T-helper 1 cell (primary cell): ENCODE measurements around the gene ATXN3.

Experiments
- DNase-seq, 5 donors: peaks; one replicate each; pipeline ENCODE4 v3.0.0-alpha.2; 2012 to 2020
- total RNA-seq, 4 donors: gene quantifications; one replicate each; lab custom pipeline; 2026; lab: John Stamatoyannopoulos, UW

Gene ATXN3
- 30.9 to 50.7 (median 36.3) reads per million in 4 donors for total RNA-seq

GRCh38 chr14:92106143-92106926 lies at the start of gene ATXN3:
TSS of gene ATXN3 (minus strand) at chr14:92106582. CDS start at chr14:92106552, 30 bp downstream.
- peak; percentile 93 to 97 (median 94) for DNase-seq

- no peak for DNase-seq
These were observed 48.0 kb upstream of the ATXN3 start for GRCh38 chr14:92154283-92154942.

- no peak for DNase-seq
These were observed 47.2 kb upstream of the ATXN3 start for GRCh38 chr14:92153581-92153980.

- DNase-seq = no peak
These were observed 38.3 kb upstream of the ATXN3 start for GRCh38 chr14:92144708-92145107.

- DNase-seq = no peak
These were observed 37.6 kb upstream of the ATXN3 start for GRCh38 chr14:92143962-92144361.

- DNase-seq = no peak
These were observed 36.9 kb upstream of the ATXN3 start for GRCh38 chr14:92143309-92143708.

GRCh38 chr14:92135269-92135668 lies 28.9 kb upstream of the ATXN3 start:
- DNase-seq = no peak

- DNase-seq = no peak
These were observed 28.1 kb upstream of the ATXN3 start for GRCh38 chr14:92134456-92134855.

- DNase-seq = no peak
These were observed 16.4 kb upstream of the ATXN3 start for GRCh38 chr14:92122761-92123160.

GRCh38 chr14:92122351-92122677 lies 15.9 kb upstream of the ATXN3 start:
- DNase-seq = no peak

- DNase-seq = peak; percentile 67 to 84 (median 77)
These were observed 15.4 kb upstream of the ATXN3 start, which contains the start of the genes CPSF2 and NDUFB1 for GRCh38 chr14:92121670-92122350. TSS of gene CPSF2 (plus strand) at chr14:92121969. CDS start at chr14:92130985, 9,016 bp downstream. TSS of gene NDUFB1 (minus strand) at chr14:92121706. CDS start at chr14:92117637, 4,069 bp downstream.

GRCh38 chr14:92121207-92121669 lies 14.9 kb upstream of the ATXN3 start:
- DNase-seq = no peak

GRCh38 chr14:92109490-92109889 lies 3.1 kb upstream of the ATXN3 start:
- DNase-seq = no peak

- no peak for DNase-seq
These were observed 2.2 kb upstream of the ATXN3 start for GRCh38 chr14:92108345-92109254.

- DNase-seq = no peak
These were observed 564 bp downstream of the ATXN3 start for GRCh38 chr14:92105893-92106142.

- no peak for DNase-seq
These were observed 1.1 kb downstream of the ATXN3 start for GRCh38 chr14:92105073-92105892.

GRCh38 chr14:92103363-92103989 lies 2.9 kb downstream of the ATXN3 start:
- DNase-seq = no peak

GRCh38 chr14:92099802-92100201 lies 6.6 kb downstream of the ATXN3 start:
- DNase-seq = no peak

- no peak for DNase-seq
These were observed 13.1 kb downstream of the ATXN3 start for GRCh38 chr14:92093320-92093719.

GRCh38 chr14:92088494-92088893 lies 17.9 kb downstream of the ATXN3 start:
- no peak for DNase-seq

GRCh38 chr14:92074555-92074954 lies 31.8 kb downstream of the ATXN3 start:
- DNase-seq = no peak
